Trophoblast cell (in vitro differentiated cells and primary cell): ENCODE measurements around the gene SSR2.

Experiments used
- DNase-seq, 2 donors: peaks; one replicate each; pipeline ENCODE4 v3.0.0-alpha.2; 2016
- H2AFZ ChIP-seq: 2 replicates; pipeline ENCODE4 v1.6.1; 2013; ENCODE audit warnings: low read length, moderate library complexity, mild to moderate bottlenecking; ENCODE audit not compliant: insufficient read depth, poor library complexity
- H2AK5ac ChIP-seq: 2 replicates; pipeline ENCODE4 v1.6.1; 2013; ENCODE audit warnings: mild to moderate bottlenecking, low read length
- H2BK120ac ChIP-seq: 2 replicates; pipeline ENCODE4 v1.6.1; 2013; ENCODE audit warnings: low read length, mild to moderate bottlenecking, moderate library complexity; ENCODE audit not compliant: insufficient read depth, poor library complexity
- H2BK12ac ChIP-seq: 2 replicates; pipeline ENCODE4 v1.6.1; 2013; ENCODE audit warnings: mild to moderate bottlenecking, low read length, moderate library complexity
- H2BK5ac ChIP-seq: 2 replicates; pipeline ENCODE4 v1.6.1; 2013; ENCODE audit warnings: low read length, low read depth, moderate library complexity, mild to moderate bottlenecking; ENCODE audit not compliant: poor library complexity
- H3K14ac ChIP-seq: 2 replicates; pipeline ENCODE4 v1.6.1; 2013; ENCODE audit warnings: mild to moderate bottlenecking, low read length
- H3K18ac ChIP-seq: 2 replicates; pipeline ENCODE4 v1.6.1; 2013; ENCODE audit warnings: mild to moderate bottlenecking, low read length
- H3K23ac ChIP-seq: 2 replicates; pipeline ENCODE4 v1.6.1; 2013; ENCODE audit warnings: low read length
- H3K27ac ChIP-seq: 2 replicates; pipeline ENCODE4 v1.5.1; 2013; ENCODE audit warnings: low read depth, mild to moderate bottlenecking, inconsistent platforms, low read length, moderate library complexity
- H3K27me3 ChIP-seq: 2 replicates; pipeline ENCODE4 v1.6.1; 2013; ENCODE audit warnings: inconsistent platforms, mild to moderate bottlenecking, low read length, moderate library complexity; ENCODE audit not compliant: insufficient read depth
- H3K36me3 ChIP-seq, 2 experiments: 1 replicate in 1 of 2; 2 replicates in 1 of 2; pipeline ENCODE4 v1.6.1; 2013; ENCODE audit warnings: low read length in 2 of 2, mild to moderate bottlenecking in 2 of 2, moderate library complexity in 1 of 2; ENCODE audit not compliant: insufficient read depth in 2 of 2, control insufficient read depth in 1 of 2
- H3K4ac ChIP-seq: 2 replicates; pipeline ENCODE4 v1.6.1; 2013; ENCODE audit warnings: low read depth, mild to moderate bottlenecking, low read length, moderate library complexity
- H3K4me1 ChIP-seq, 2 experiments: 1 replicate in 1 of 2; 2 replicates in 1 of 2; pipeline ENCODE4 v1.6.1; 2013; ENCODE audit warnings: low read length in 2 of 2, mild to moderate bottlenecking in 2 of 2, moderate library complexity in 1 of 2; ENCODE audit not compliant: insufficient read depth in 2 of 2, control insufficient read depth in 1 of 2
- H3K4me2 ChIP-seq: 2 replicates; pipeline ENCODE4 v1.6.1; 2013; ENCODE audit warnings: inconsistent platforms, mild to moderate bottlenecking, low read length, moderate library complexity
- H3K4me3 ChIP-seq: 2 replicates; pipeline ENCODE4 v1.5.1; 2013; ENCODE audit warnings: mild to moderate bottlenecking, low read depth, low read length, inconsistent platforms
- H3K79me1 ChIP-seq: one replicate; pipeline ENCODE4 v1.6.1; 2013; ENCODE audit warnings: low read length
- H3K79me2 ChIP-seq: 2 replicates; pipeline ENCODE4 v1.6.1; 2013; ENCODE audit warnings: low read length, mild to moderate bottlenecking; ENCODE audit not compliant: control insufficient read depth, insufficient read depth, poor library complexity
- H3K9ac ChIP-seq: 2 replicates; pipeline ENCODE4 v1.6.1; 2013; ENCODE audit warnings: mild to moderate bottlenecking, low read length
- H3K9me3 ChIP-seq: 2 replicates; pipeline ENCODE4 v1.6.1; 2013; ENCODE audit warnings: low read depth, mild to moderate bottlenecking, control low read depth, inconsistent platforms, low read length; ENCODE audit not compliant: insufficient read depth
- H4K12ac ChIP-seq: 2 replicates; pipeline ENCODE4 v1.6.1; 2013; ENCODE audit warnings: low read depth, mild to moderate bottlenecking, low read length, moderate library complexity
- H4K8ac ChIP-seq: 2 replicates; pipeline ENCODE4 v1.6.1; 2013; ENCODE audit warnings: low read depth, mild to moderate bottlenecking, low read length, moderate library complexity
- H4K91ac ChIP-seq: one replicate; pipeline ENCODE4 v1.6.1; 2013; ENCODE audit warnings: low read depth, mild to moderate bottlenecking, low read length, moderate library complexity
- WGBS: extraction: QIAGEN DNeasy Blood & Tissue Kit; methylation state at CpG from one replicate; pipeline ENCODE4 v1.1.7; 2013; ENCODE audit warnings: missing lambda C conversion rate; ENCODE audit not compliant: insufficient read length, insufficient coverage; ENCODE audit errors: extremely low coverage; 5-methylcytosine and 5-hydroxymethylcytosine counted together

SSR2 gene

DNA sequence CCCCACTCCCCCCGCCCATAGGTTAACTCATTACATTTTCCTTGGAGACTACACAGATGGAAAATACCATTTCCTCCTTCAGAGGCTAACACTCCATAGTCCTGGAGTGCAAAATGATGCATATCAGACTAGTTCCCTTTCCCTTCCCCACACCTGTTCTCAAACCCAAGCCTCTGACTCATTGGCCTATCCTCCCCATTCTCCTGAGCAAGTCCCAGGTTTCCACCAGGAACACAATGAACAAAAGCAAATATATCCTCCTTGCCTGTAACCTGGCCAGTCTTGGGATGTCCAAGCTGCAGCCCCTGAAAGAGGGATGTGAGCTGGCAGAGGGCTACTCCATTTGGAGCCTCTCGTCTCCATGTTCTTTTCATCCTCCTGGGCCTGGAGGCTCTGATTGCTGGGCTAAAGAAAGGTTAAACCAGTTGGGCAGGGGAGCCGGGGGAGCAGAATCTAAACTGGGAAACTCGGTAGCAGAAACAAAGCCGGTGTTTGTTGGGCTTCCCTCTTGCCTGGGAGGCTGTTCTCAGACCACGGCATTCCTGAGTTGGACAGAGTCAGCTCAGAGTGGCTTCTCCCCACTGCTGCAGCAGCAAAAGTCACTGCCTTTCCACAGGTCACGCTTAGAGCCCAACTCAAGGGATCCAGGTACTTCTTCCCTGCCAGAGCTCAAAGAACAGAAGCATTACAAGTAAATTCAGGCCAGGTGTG lies 13.9 kb downstream of the SSR2 start:
- H3K79me2 ChIP-seq = no peaks in the 10 kb centered on the region

DNA sequence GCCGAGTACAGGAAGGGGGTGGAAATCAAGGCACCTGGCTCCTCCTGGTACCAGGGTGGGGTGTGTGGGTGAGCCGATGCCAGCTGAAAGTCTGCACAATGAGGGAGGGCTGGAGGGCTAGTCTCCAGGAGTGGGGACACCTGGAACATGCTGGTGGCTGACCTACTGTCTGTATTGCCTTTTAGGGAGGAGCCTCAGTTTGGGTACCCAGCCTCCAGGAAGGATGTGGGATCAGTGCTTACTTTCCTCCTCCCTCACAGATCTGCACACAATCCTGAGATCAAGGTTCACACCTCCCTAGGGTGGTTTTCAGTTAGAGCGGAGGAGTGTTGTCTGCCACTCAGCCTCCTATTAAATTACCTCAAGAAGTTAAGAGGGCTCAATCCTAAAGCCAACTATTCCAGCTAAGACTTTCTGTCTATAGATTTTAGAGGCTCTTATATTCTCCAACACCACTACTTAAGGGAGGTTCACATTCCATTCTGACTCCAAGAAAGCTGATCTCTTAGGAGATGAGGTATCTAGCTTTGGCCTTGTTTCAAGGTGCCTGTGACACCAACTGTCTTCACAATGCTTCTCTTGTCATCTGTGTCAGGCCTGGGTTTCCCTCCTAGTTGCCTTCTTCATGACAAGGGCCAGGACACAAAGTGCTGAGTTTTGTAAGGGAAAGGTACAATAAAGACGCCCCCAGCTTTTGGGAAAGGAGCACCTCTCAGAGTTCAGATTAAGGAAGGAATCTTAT lies 15.7 kb downstream of the SSR2 start:
- H3K18ac ChIP-seq = no peak overlapping the region
- no peak overlapping the region for H3K9ac ChIP-seq
- no peak overlapping the region for H2BK5ac ChIP-seq
- H4K91ac ChIP-seq = no peak overlapping the region
- no peaks in the 10 kb centered on the region for H3K9me3 ChIP-seq
- H2AFZ ChIP-seq = no peak overlapping the region
- no peaks in the 10 kb centered on the region for H3K27me3 ChIP-seq
- no peak overlapping the region for H3K14ac ChIP-seq
- no peak for DNase-seq
- no peaks in the 10 kb centered on the region for H3K79me1 ChIP-seq
- no peak overlapping the region for H3K4ac ChIP-seq
- H4K8ac ChIP-seq = no peak overlapping the region
- no peaks in the 10 kb centered on the region for H3K79me2 ChIP-seq
- peaks cover 14 to 15% of the 10 kb centered on the region in 2 experiments for H3K36me3 ChIP-seq
- no CpG with 5 or more reads among the region's 4 CpGs for WGBS
- no peak overlapping the region for H3K4me2 ChIP-seq
- H3K4me1 ChIP-seq = peaks cover 4 to 6% of the 10 kb centered on the region in 2 experiments
- no peak overlapping the region for H3K27ac ChIP-seq
- no peak overlapping the region for H2BK120ac ChIP-seq
- H2AK5ac ChIP-seq = peak overlapping the region; percentile 47
- H4K12ac ChIP-seq = no peak overlapping the region
- no peak overlapping the region for H2BK12ac ChIP-seq
- no peak overlapping the region for H3K23ac ChIP-seq
- H3K4me3 ChIP-seq = no peak overlapping the region

More for the DNA sequence above, 13.9 kb downstream of the SSR2 start:
- no peak overlapping the region for H4K91ac ChIP-seq
- no peak overlapping the region for H3K14ac ChIP-seq
- H3K18ac ChIP-seq = no peak overlapping the region
- H4K8ac ChIP-seq = no peak overlapping the region
- H3K79me1 ChIP-seq = no peaks in the 10 kb centered on the region
- H2AFZ ChIP-seq = no peak overlapping the region
- peaks cover 21 to 30% of the 10 kb centered on the region in 2 experiments for H3K36me3 ChIP-seq
- no peak for DNase-seq
- H3K4me1 ChIP-seq = peaks cover 4 to 6% of the 10 kb centered on the region in 2 experiments
- no peak overlapping the region for H2BK5ac ChIP-seq
- no peak overlapping the region for H2BK120ac ChIP-seq
- H3K9me3 ChIP-seq = no peaks in the 10 kb centered on the region
- no peak overlapping the region for H2AK5ac ChIP-seq
- H3K23ac ChIP-seq = no peak overlapping the region
- no peak overlapping the region for H2BK12ac ChIP-seq
- H3K4me3 ChIP-seq = no peak overlapping the region
- no peak overlapping the region for H3K4ac ChIP-seq
- no peak overlapping the region for H3K4me2 ChIP-seq
- peak overlapping the region; percentile 18 for H3K27ac ChIP-seq
- H3K9ac ChIP-seq = no peak overlapping the region
- WGBS = no CpG with 5 or more reads among the region's 7 CpGs
- H4K12ac ChIP-seq = peak overlapping the region; percentile 43
- H3K27me3 ChIP-seq = no peaks in the 10 kb centered on the region

DNA sequence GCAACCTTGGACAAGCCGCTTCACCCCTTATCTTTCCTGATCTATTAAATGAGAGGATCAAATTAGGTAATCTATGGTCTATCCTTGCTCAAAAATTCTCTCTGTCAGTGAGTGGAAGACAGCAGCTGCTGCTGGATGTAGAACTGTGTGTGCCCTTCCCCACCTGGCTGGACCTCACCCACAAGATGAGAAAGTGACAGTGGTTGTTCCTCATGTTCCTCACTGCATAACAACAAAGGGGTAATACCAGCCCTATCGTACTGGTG lies 16.9 kb downstream of the SSR2 start:
- no peak overlapping the region for H3K4me3 ChIP-seq
- no peak overlapping the region for H2BK12ac ChIP-seq
- no CpG with 5 or more reads among the region's 2 CpGs for WGBS
- no peak overlapping the region for H3K14ac ChIP-seq
- no peak overlapping the region for H4K12ac ChIP-seq
- no peak overlapping the region for H2AK5ac ChIP-seq
- H3K36me3 ChIP-seq = peaks cover 6% of the 10 kb centered on the region in 2 experiments
- no peaks in the 10 kb centered on the region for H3K79me2 ChIP-seq
- H2BK5ac ChIP-seq = no peak overlapping the region
- H4K91ac ChIP-seq = no peak overlapping the region
- H2AFZ ChIP-seq = no peak overlapping the region
- H4K8ac ChIP-seq = no peak overlapping the region
- DNase-seq = no peak
- H3K4ac ChIP-seq = no peak overlapping the region
- no peaks in the 10 kb centered on the region for H3K27me3 ChIP-seq
- no peak overlapping the region for H3K23ac ChIP-seq
- no peak overlapping the region for H3K18ac ChIP-seq
- H3K27ac ChIP-seq = no peak overlapping the region
- H2BK120ac ChIP-seq = no peak overlapping the region
- H3K9ac ChIP-seq = no peak overlapping the region
- H3K4me1 ChIP-seq = peaks cover 0 to 6% of the 10 kb centered on the region in 2 experiments
- H3K4me2 ChIP-seq = no peak overlapping the region
- no peaks in the 10 kb centered on the region for H3K79me1 ChIP-seq
- no peaks in the 10 kb centered on the region for H3K9me3 ChIP-seq

GRCh38 chr1:156002188-156002911 lies 18.4 kb downstream of the SSR2 start:
- Histone ChIP-seq H3K23ac (no peak overlapping the region), H3K27ac (no peak overlapping the region), H2BK120ac (no peak overlapping the region), H4K12ac (no peak overlapping the region), H3K14ac (no peak overlapping the region), H3K18ac (no peak overlapping the region), H3K4ac (no peak overlapping the region), H2BK5ac (no peak overlapping the region), H2BK12ac (no peak overlapping the region), H4K8ac (no peak overlapping the region), H3K9ac (no peak overlapping the region), H2AFZ (no peak overlapping the region), H4K91ac (no peak overlapping the region), H3K4me2 (no peak overlapping the region), H3K4me1 (peaks cover 0 to 6% of the 10 kb centered on the region in 2 experiments), H3K36me3 (no peaks in the 10 kb centered on the region), H3K79me1 (no peaks in the 10 kb centered on the region), H3K79me2 (no peaks in the 10 kb centered on the region), H2AK5ac (no peak overlapping the region), H3K4me3 (no peak overlapping the region), H3K27me3 (no peaks in the 10 kb centered on the region), H3K9me3 (no peaks in the 10 kb centered on the region)
- no CpG with 5 or more reads among the region's 3 CpGs for WGBS
- no peak for DNase-seq
